Adipose tissue (tissue), 3 donors: ENCODE measurements around the gene ARL13A. TPM values are rescaled to one million over a fixed set of nuclear protein-coding genes. Genes with fewer than 3 reads are reported as not detected.
"Not testable (repeated sequence)": the region's sequence is repeated elsewhere in the genome, so short reads cannot be mapped to it uniquely, and the experiment has no call there.

Experiments used
- H3K27ac ChIP-seq: one replicate; pipeline ENCODE4 v1.5.1; 2013; ENCODE audit warnings: low read depth, low read length
- WGBS, 3 donors: extraction: QIAGEN DNeasy Blood & Tissue Kit; methylation state at CpG; one replicate each; pipeline ENCODE4 v1.1.7; 2013; 5-methylcytosine and 5-hydroxymethylcytosine counted together
- polyA plus RNA-seq, 3 donors: library from polyadenylated mRNA; stranded (reverse); fragments of 200-250 nt; gene quantifications; one replicate each; pipeline ENCODE4 v1.2.3, GENCODE V29; 2013
- donor health status: healthy with polysubstance abuse.
- donor health status: Bipolar disorder and iron deficiency.
- donor health status: healthy.

ARL13A gene
- polyA plus RNA-seq, 3 donors: not detected

- WGBS, 3 donors: 90 to 98% (median 96%) methylated on average over 5 to 6 of the region's 6 CpGs
- H3K27ac ChIP-seq: no peak overlapping the region
Measured at GRCh38 chrX:100980608-100981497, 11.3 kb downstream of the ARL13A start.

GRCh38 chrX:100981498-100981845, 12.0 kb downstream of the ARL13A start:
- H3K27ac ChIP-seq: not testable (repeated sequence)

GRCh38 chrX:100984818-100985217, 15.3 kb downstream of the ARL13A start:
- H3K27ac ChIP-seq: no peak overlapping the region

More at GRCh38 chrX:100981498-100981845, 12.0 kb downstream of the ARL13A start:
- 93 to 100% (median 93%) methylated on average over 1 of the region's 1 CpG for WGBS, 3 donors

DNA sequence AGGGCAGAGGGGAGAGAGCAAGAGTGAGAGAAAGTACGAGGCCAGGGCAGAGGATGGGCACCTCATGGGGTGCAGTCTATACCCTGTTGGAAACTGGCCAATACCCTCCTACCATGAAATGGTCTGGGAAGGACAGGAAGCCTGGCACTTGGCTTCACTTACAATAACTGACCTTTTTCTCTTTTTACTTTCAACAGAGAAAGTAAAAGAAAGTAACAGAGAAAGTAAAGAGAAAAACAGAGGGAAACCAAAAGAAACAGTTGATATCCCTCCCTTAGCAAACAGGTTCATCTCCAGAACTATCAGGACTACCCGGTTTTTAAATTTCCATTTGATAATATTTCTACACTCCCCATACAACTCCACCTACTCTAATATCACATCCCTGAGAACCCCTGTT, 20.6 kb downstream of the ARL13A start:
- no peak overlapping the region for H3K27ac ChIP-seq
- 50 to 84% (median 83%) methylated on average over 2 of the region's 2 CpGs for WGBS, 3 donors

DNA sequence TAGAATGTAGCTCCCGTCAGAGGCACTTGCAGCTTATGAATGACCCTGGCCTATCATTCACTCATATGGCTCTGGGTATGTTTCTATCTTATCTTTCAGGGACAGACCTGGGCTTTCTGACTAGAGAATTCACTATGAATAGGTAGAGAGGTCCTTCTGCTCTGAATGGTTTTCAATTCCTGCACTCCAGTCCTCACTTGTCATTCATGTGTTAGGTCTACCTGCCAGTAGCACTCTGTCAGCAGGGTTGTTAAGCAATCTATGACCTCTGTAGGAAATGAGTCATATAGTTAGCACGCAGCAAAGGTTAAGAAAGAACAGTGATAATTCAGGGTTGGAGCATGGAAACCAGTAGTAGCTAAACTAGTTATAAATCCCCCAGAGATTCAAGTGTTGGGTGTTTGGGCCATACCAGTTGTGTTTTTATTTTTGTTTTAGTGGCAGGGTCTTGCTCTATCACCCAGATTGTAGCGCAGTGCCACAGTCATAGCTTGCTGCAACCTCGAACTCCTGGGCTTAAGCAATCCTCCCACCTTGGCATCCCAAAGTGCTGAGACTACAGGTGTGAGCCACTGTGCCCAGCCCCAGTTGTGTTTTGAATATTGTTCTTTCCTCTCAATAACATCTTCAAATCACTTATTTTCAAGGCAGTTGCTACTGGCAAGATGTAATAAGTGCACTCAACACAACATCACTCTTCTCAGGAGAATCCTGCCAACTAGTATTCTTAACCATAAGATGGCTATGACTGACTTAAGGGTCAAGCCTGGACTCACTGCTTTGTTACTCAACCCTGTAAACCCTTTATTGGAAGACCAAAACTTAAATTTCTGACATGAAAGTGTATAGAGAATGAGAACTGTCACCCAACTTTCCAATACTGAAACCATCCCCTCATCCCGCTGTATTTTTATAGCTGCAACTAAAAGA, 25.1 kb downstream of the ARL13A start:
- no peak overlapping the region for H3K27ac ChIP-seq
- WGBS, 3 donors: 69 to 85% (median 83%) methylated on average over 5 of the region's 5 CpGs

- H3K27ac ChIP-seq: no peak overlapping the region
- 79 to 97% (median 89%) methylated on average over 5 of the region's 5 CpGs for WGBS, 3 donors
Measured at GRCh38 chrX:100995469-100995868, 26.0 kb downstream of the ARL13A start.

DNA sequence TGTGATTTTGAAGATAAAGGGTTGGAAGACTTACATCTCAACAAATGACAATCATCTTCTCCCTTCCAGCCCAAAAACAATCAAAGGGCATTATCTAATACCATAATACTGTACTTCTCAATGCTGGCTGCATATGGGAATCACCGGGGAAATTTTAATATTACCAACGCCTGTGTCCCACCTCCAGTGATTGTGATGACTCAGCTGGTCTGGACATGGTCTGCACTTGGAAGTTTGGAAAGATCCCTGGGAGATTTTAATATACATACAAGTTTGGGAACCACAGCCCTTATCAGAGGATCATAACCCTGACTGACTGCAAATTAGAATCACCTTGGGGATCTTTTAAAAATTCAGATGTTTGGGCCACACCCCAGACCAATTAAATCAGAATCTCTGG, 29.9 kb downstream of the ARL13A start:
- WGBS, 3 donors: 75 to 98% (median 94%) methylated on average over 2 of the region's 2 CpGs
- H3K27ac ChIP-seq: no peak overlapping the region

GRCh38 chrX:101009090-101009489, 39.6 kb downstream of the ARL13A start:
- H3K27ac ChIP-seq: no peak overlapping the region

DNA sequence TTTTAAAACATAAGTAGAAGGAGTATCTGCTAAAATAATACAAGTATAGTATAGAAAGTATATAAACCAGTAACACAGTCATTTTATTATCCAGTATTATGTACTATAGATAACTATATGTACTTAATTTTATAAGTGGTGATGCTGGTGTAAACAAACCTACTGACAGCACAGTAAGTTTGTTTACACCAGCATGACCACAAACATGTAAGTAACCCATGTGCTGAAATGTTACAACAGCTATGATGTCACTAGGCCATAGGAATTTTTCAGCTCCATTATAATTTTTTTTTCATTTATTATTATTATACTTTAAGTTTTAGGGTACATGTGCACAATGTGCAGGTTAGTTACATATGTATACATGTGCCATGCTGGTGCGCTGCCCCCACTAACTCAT, 42.5 kb downstream of the ARL13A start:
- whole genome bisulfite sequencing, 3 donors: 63 to 100% methylated on average over 1 of the region's 1 CpG; no CpG with 5 or more reads in 1 of the 3 donors
- H3K27ac ChIP-seq: not testable (repeated sequence)

DNA sequence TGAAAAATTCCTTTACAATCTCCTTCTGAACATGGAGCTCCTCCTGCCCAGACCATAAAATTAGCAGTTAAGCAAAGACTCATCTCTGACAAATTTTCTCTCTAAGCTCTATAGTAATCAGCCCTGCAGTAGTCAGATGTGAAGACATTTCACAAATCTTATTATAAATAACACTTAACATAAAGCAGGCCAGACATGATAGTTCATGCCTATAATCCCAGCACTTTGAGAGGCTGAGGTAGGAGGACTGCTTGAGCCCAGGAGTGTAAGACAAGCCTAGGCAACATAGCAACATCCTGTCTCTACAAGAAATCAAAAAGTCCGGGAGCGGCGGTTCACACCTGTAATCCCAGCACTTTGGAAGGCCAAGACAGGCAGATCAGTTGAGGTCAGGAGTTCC, 52.5 kb downstream of the ARL13A start:
- no peak overlapping the region for H3K27ac ChIP-seq
- 92 to 100% (median 100%) methylated on average over 3 of the region's 3 CpGs for WGBS, 3 donors

DNA sequence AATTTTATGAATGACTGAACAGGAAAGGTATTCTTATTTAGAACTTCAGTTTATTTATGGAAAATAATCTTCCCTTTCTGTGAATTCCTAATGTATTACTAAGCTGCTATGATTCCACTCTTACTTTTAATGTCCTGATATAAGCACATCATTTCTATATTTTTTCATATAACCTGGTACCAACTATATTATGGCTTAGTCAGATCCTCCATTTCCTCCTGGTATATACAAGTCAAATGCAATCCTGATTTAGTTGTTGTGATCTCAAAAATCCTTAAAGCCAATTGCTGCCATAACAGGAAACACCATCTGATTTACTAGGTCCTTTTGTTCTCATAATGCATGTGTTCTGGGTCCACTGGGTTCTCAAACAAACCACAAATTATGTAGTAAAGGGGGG, 55.6 kb downstream of the ARL13A start:
- no peak overlapping the region for H3K27ac ChIP-seq

GRCh38 chrX:101028562-101028961, 59.1 kb downstream of the ARL13A start:
- H3K27ac ChIP-seq: no peak overlapping the region
- 63 to 100% (median 100%) methylated on average over 1 of the region's 1 CpG for WGBS, 3 donors

GRCh38 chrX:101029665-101030064, 60.2 kb downstream of the ARL13A start:
- no peak overlapping the region for H3K27ac ChIP-seq
- 87 to 100% (median 100%) methylated on average over 1 of the region's 1 CpG for WGBS, 3 donors

DNA sequence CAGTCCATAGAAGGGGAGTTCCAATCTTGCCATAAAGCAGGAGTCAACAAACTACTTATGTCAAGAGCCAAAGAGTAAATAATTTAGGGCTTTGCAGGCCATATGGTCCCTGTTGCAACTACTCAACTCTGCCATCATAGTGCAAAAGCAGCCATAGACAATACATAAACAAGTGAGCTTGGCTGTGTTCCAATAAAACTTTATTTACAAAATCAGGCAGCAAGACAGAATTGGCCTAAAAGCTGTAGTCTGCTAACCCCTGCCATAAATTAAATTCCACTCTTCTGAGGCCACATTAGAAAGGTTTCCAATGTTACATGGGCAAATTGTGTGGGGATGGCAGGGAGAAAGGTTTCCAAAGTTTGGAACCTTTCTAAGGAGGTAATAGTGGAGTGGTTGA, 67.7 kb downstream of the ARL13A start:
- H3K27ac ChIP-seq: no peak overlapping the region

GRCh38 chrX:101040197-101040596, 70.7 kb downstream of the ARL13A start:
- H3K27ac ChIP-seq: no peak overlapping the region
- 79 to 97% (median 93%) methylated on average over 4 of the region's 4 CpGs for WGBS, 3 donors

Other genes starting within 250 kb of the ARL13A start
- 10 to 100 TPM in 1 of 3 donors, 1 to 10 TPM in 2; 3.5 to 17.9 (median 8.0) TPM for gene SYTL4, start 237.6 kb upstream of the ARL13A start, polyA plus RNA-seq
- 1 to 10 TPM; 3.1 to 6.7 (median 6.1) TPM for gene CSTF2, start 149.3 kb upstream of the ARL13A start, polyA plus RNA-seq
- gene NOX1, start 95.3 kb upstream of the ARL13A start, polyA plus RNA-seq: under 1 TPM in 1 of 3 donors, not detected in 2; 0.02 TPM
- under 1 TPM in 2 of 3 donors, not detected in 1; 0.06 TPM for gene XKRX, start 40.8 kb upstream of the ARL13A start, polyA plus RNA-seq
- gene TRMT2B, start 82.4 kb downstream of the ARL13A start, polyA plus RNA-seq: 1 to 10 TPM; 3.9 to 8.5 (median 7.8) TPM
- gene TMEM35A, start 109.2 kb downstream of the ARL13A start, polyA plus RNA-seq: 1 to 10 TPM in 1 of 3 donors, under 1 TPM in 2; 0.24 to 1.2 (median 0.28) TPM
- gene CENPI, start 128.5 kb downstream of the ARL13A start, polyA plus RNA-seq: 1 to 10 TPM in 1 of 3 donors, under 1 TPM in 2; 0.16 to 2.1 (median 0.55) TPM